PFSK-1 (cell line): Measurements from ENCODE around the gene PGBD2.
A peak's percentile ranks its signal among the peaks of the same experiment; 100 is the strongest.

Source experiments
- POLR2AphosphoS5 ChIP-seq: IDR thresholded peaks from 2 replicates; pipeline ENCODE4 v1.6.1; 2012; ENCODE audit warnings: low read depth, mild to moderate bottlenecking, control low read depth, low read length, moderate library complexity
- SIN3A ChIP-seq: IDR thresholded peaks from 2 replicates; pipeline ENCODE4 v1.6.1; 2012; ENCODE audit warnings: mild to moderate bottlenecking, low read length, moderate library complexity, borderline replicate concordance; ENCODE audit not compliant: insufficient read depth

- peak; percentile 97 for TF ChIP-seq POLR2AphosphoS5
- TF ChIP-seq SIN3A, result no peak
These were observed 46.8 kb upstream of the PGBD2 start, which contains the start of gene ZNF692 for GRCh38 chr1:248858891-248859889.
